DND-41 (cell line): ENCODE data around the gene KRT73.

ENCODE experiments used
- CTCF ChIP-seq: IDR thresholded peaks from 2 replicates; pipeline ENCODE4 v1.5.1; 2012; ENCODE audit warnings: borderline replicate concordance, low read length, moderate library complexity, mild to moderate bottlenecking; ENCODE audit not compliant: poor library complexity, severe bottlenecking; ENCODE audit errors: extremely low read depth
- EZH2 ChIP-seq: IDR thresholded peaks from 3 replicates; pipeline ENCODE4 v1.6.1; 2012; ENCODE audit warnings: borderline replicate concordance, low read depth, mild to moderate bottlenecking, moderate library complexity, low read length, inconsistent platforms; ENCODE audit not compliant: severe bottlenecking

DNA sequence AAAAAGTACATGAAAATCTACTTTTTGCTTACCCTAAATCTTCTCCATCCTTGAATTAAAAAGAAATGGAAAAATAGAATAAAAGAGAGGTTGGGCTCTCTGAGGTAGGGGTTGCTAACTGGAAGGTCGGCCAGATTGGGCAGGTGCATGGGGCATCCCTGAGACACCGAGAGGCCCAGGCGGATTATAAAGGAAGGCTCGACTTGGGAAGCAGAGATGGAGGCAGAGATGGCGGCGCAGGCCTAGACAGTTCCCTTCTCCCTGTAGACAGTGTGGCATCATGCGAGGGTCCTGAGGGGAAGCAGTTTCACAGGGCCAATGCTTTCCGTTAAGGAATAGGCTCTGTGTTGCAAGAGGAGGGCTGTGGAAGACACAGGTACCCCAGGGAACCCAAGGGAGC is 41.0 kb downstream of the KRT73 start:
- no peak for TF ChIP-seq CTCF
- TF ChIP-seq EZH2: no peak
